OCI-LY1 (cell line): Measurements from ENCODE around the gene DIPK1B.
"Not testable (repeated sequence)": the region's sequence is repeated elsewhere in the genome, so short reads cannot be mapped to it uniquely, and the experiment has no call there.

ENCODE experiments used
- H2AFZ ChIP-seq: fragments of 200-600 bp; sonication (generic), shearing (Covaris generic); 2 replicates; pipeline ENCODE4 v1.6.0; 2014; ENCODE audit warnings: antibody characterized with exemption, mild to moderate bottlenecking, low read length
- H3F3A ChIP-seq: fragments of 200-600 bp; sonication (generic), shearing (Covaris generic); 2 replicates; pipeline ENCODE4 v1.6.0; 2014; ENCODE audit warnings: mild to moderate bottlenecking, antibody characterized with exemption, low read length, moderate library complexity; ENCODE audit not compliant: insufficient read depth
- H3K27ac ChIP-seq: fragments of 200-600 bp; sonication (generic); 2 replicates; pipeline ENCODE4 v1.5.1; 2014; ENCODE audit warnings: low read length, mixed run types, mild to moderate bottlenecking, low read depth; ENCODE audit not compliant: poor library complexity, severe bottlenecking
- H3K27me3 ChIP-seq: fragments of 200-600 bp; sonication (generic); 2 replicates; pipeline ENCODE4 v1.6.0; 2014; ENCODE audit warnings: antibody characterized with exemption, mild to moderate bottlenecking, low read length, moderate library complexity; ENCODE audit not compliant: insufficient read depth
- H3K36me3 ChIP-seq: fragments of 200-600 bp; sonication (generic); 2 replicates; pipeline ENCODE4 v1.6.1; 2014; ENCODE audit warnings: mild to moderate bottlenecking, antibody characterized with exemption, low read length, moderate library complexity, mixed read lengths; ENCODE audit not compliant: insufficient read depth
- H3K4me1 ChIP-seq: fragments of 200-600 bp; sonication (generic); 2 replicates; pipeline ENCODE4 v1.5.1; 2014; ENCODE audit warnings: mild to moderate bottlenecking, low read length, moderate library complexity; ENCODE audit not compliant: insufficient read depth, severe bottlenecking
- H3K4me2 ChIP-seq: fragments of 200-600 bp; sonication (generic), shearing (Covaris generic); 2 replicates; pipeline ENCODE4 v1.6.1; 2014; ENCODE audit warnings: low read length
- H3K4me3 ChIP-seq: fragments of 200-600 bp; sonication (generic); 2 replicates; pipeline ENCODE4 v1.5.1; 2014; ENCODE audit warnings: low read length, low read depth, mild to moderate bottlenecking, mixed read lengths; ENCODE audit not compliant: poor library complexity, severe bottlenecking
- H3K79me2 ChIP-seq: fragments of 200-600 bp; shearing (Covaris generic); 2 replicates; pipeline ENCODE4 v1.6.1; 2016; ENCODE audit warnings: mixed run types, low read length, mixed read lengths; ENCODE audit not compliant: insufficient read depth
- H3K9ac ChIP-seq: fragments of 200-600 bp; sonication (generic), shearing (Covaris generic); 2 replicates; pipeline ENCODE4 v1.6.1; 2014; ENCODE audit warnings: mild to moderate bottlenecking, low read length, mixed read lengths
- H3K9me2 ChIP-seq: fragments of 200-600 bp; sonication (generic), shearing (Covaris generic); 2 replicates; pipeline ENCODE4 v1.6.1; 2014; ENCODE audit warnings: low read depth, mild to moderate bottlenecking, low read length, mixed read lengths
- H3K9me3 ChIP-seq: fragments of 200-600 bp; shearing (Covaris generic); 2 replicates; pipeline ENCODE4 v1.6.1; 2014; ENCODE audit warnings: low read length, mixed read lengths
- H4K20me1 ChIP-seq: fragments of 200-600 bp; sonication (generic), shearing (Covaris generic); 2 replicates; pipeline ENCODE4 v1.6.0; 2016; ENCODE audit warnings: mild to moderate bottlenecking, low read length; ENCODE audit not compliant: insufficient read depth
- EZH2 ChIP-seq: fragments of 200-600 bp; sonication (generic), shearing (Covaris generic); IDR thresholded peaks from 2 replicates; pipeline ENCODE4 v1.8.0; 2017; ENCODE audit warnings: borderline replicate concordance, mixed run types, mild to moderate bottlenecking, antibody characterized with exemption, low read length, moderate library complexity, mixed read lengths
- TF ChIP-seq, protein P1 (sequence below): fragments of 200-600 bp; sonication (generic), shearing (Covaris generic); IDR thresholded peaks from 2 replicates; pipeline ENCODE4 v1.5.1; 2017; ENCODE audit warnings: mild to moderate bottlenecking, antibody characterized with exemption, low read length, moderate library complexity, mixed read lengths

Gene DIPK1B

DNA sequence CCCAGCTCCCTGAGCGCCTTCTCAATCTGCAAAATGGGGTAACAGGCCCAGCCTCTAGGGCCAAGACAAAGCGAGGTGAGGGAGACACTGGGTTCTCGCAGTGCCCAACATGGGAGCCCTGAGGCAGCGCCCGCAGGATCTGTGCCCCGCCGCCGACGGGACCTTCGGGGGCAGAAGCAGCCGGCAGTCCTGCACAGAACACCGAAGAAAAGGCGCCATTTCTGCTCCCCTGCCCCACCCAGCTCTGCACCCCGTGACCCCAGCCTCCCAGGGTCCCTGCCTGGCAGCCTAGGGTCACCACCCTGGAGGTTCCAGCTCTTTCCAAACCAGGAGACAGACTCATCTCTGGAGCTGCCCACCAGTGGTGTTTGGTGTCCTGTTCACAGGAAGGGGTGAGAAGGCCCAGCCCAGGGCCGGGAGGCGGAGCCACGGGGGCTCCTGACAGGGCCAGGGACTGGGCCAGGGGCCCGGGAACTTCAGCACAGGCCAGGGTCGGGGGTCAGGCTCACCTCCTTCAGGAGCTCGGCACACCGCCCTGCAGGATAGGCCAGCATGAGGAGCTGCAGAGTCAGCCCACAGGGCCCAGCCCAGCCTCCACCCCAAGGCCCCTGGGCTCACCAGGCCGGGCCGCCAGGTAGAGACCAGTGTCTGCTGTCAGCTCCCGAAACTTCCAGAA lies 42.4 kb downstream of the DIPK1B start:
- H3K36me3 ChIP-seq = peaks cover 2% of the 10 kb centered on the region; the same call in 1 of the 2 replicates
- no peaks in the 10 kb centered on the region for H4K20me1 ChIP-seq
- H3K27me3 ChIP-seq = peaks cover 43% of the 10 kb centered on the region; the same call in 1 of the 2 replicates
- H3K4me1 ChIP-seq = no peaks in the 10 kb centered on the region
- no peak overlapping the region for H2AFZ ChIP-seq
- no peak overlapping the region for H3K9ac ChIP-seq
- no peaks in the 10 kb centered on the region for H3F3A ChIP-seq
- no peak overlapping the region for H3K4me3 ChIP-seq
- no peaks in the 10 kb centered on the region for H3K79me2 ChIP-seq
- H3K9me2 ChIP-seq = no peaks in the 10 kb centered on the region
- H3K4me2 ChIP-seq = no peak overlapping the region
- H3K27ac ChIP-seq = no peak overlapping the region
- H3K9me3 ChIP-seq = peaks cover 13% of the 10 kb centered on the region
- TF ChIP-seq, protein P1, sequence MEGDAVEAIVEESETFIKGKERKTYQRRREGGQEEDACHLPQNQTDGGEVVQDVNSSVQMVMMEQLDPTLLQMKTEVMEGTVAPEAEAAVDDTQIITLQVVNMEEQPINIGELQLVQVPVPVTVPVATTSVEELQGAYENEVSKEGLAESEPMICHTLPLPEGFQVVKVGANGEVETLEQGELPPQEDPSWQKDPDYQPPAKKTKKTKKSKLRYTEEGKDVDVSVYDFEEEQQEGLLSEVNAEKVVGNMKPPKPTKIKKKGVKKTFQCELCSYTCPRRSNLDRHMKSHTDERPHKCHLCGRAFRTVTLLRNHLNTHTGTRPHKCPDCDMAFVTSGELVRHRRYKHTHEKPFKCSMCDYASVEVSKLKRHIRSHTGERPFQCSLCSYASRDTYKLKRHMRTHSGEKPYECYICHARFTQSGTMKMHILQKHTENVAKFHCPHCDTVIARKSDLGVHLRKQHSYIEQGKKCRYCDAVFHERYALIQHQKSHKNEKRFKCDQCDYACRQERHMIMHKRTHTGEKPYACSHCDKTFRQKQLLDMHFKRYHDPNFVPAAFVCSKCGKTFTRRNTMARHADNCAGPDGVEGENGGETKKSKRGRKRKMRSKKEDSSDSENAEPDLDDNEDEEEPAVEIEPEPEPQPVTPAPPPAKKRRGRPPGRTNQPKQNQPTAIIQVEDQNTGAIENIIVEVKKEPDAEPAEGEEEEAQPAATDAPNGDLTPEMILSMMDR = no peak
- TF ChIP-seq EZH2 = no peak

GRCh38 chr9:136755302-136756133 lies 43.1 kb downstream of the DIPK1B start:
- H3K27me3 ChIP-seq = peaks cover 47% of the 10 kb centered on the region; the same call in 1 of the 2 replicates
- H3K9ac ChIP-seq, H3K27ac ChIP-seq, H3K79me2 ChIP-seq, H3F3A ChIP-seq, H3K36me3 ChIP-seq, H4K20me1 ChIP-seq, H2AFZ ChIP-seq, H3K4me1 ChIP-seq, H3K9me2 ChIP-seq, H3K4me2 ChIP-seq, H3K4me3 ChIP-seq: not testable (repeated sequence)
- H3K9me3 ChIP-seq = peaks cover 13% of the 10 kb centered on the region

DNA sequence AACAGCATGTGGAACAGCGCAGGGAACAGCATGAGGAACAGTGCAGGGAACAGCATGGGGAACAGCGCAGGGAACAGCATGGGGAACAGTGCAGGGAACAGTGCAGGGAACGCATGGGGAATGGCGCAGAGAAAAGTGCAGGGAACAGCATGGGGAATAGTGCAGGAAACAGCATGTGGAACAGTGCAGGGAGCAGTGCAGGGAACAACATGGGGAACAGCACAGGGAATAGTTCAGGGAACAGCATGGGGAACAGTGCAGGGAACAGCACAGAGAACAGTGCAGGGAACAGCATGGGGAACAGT lies 43.7 kb downstream of the DIPK1B start:
- peaks cover 2% of the 10 kb centered on the region; the same call in 1 of the 2 replicates for H3K36me3 ChIP-seq
- peaks cover 46% of the 10 kb centered on the region; the same call in 1 of the 2 replicates for H3K27me3 ChIP-seq
- no peak overlapping the region for H3K9ac ChIP-seq
- H3K4me3 ChIP-seq = no peak overlapping the region
- no peak overlapping the region for H3K4me2 ChIP-seq
- TF ChIP-seq EZH2 = no peak
- TF ChIP-seq, protein P1 = no peak
- no peaks in the 10 kb centered on the region for H3F3A ChIP-seq
- H4K20me1 ChIP-seq = no peaks in the 10 kb centered on the region
- H3K9me2 ChIP-seq = no peaks in the 10 kb centered on the region
- peaks cover 13% of the 10 kb centered on the region for H3K9me3 ChIP-seq
- H3K4me1 ChIP-seq = no peaks in the 10 kb centered on the region
- H3K79me2 ChIP-seq = no peaks in the 10 kb centered on the region
- H3K27ac ChIP-seq = no peak overlapping the region
- H2AFZ ChIP-seq = no peak overlapping the region
